ENCODE data around the gene GRPR.

GRPR gene

GRCh38 chrX:16130707-16131106, 7.3 kb downstream of the GRPR start:
- CTCF ChIA-PET, result no interaction called here
- no peak for DNase-seq (ENCODE audit: low spot score)
- H3K27ac ChIP-seq, result no peak overlapping the region
- no peak for TF ChIP-seq CTCF (conservative IDR thresholded peaks at IDR 0.05; ENCODE audit: low read depth)
- POLR2A ChIA-PET (ENCODE audit: low non-redundant PET), result no interaction called here

GRCh38 chrX:16134936-16135335, 11.6 kb downstream of the GRPR start:
- no peak overlapping the region for H3K27ac ChIP-seq
- ChIA-PET POLR2A (ENCODE audit: low non-redundant PET) (no interaction called here), CTCF (interaction anchor here (0.5 kb wide), 1 partner anchor 157 kb away, joined by 4 read pairs; no protein-coding TSS in a partner anchor)
- TF ChIP-seq CTCF (conservative IDR thresholded peaks at IDR 0.05; ENCODE audit: low read depth), result no peak
- no peak for DNase-seq (ENCODE audit: low spot score)

- no peak overlapping the region for H3K27ac ChIP-seq
- TF ChIP-seq CTCF (conservative IDR thresholded peaks at IDR 0.05; ENCODE audit: low read depth), result no peak
- no peak for DNase-seq (ENCODE audit: low spot score)
- CTCF ChIA-PET, result no interaction called here
- POLR2A ChIA-PET (ENCODE audit: low non-redundant PET), result no interaction called here
Measured at GRCh38 chrX:16136080-16136479, 12.7 kb downstream of the GRPR start.

- no peak for TF ChIP-seq CTCF (conservative IDR thresholded peaks at IDR 0.05; ENCODE audit: low read depth)
- ChIA-PET POLR2A (ENCODE audit: low non-redundant PET) (no interaction called here), CTCF (no interaction called here)
- DNase-seq (ENCODE audit: low spot score), result no peak
- H3K27ac ChIP-seq, result no peak overlapping the region
Measured at GRCh38 chrX:16137416-16138107, 14.2 kb downstream of the GRPR start.

GRCh38 chrX:16138108-16138427, 14.7 kb downstream of the GRPR start:
- H3K27ac ChIP-seq, result no peak overlapping the region
- ChIA-PET POLR2A (ENCODE audit: low non-redundant PET) (no interaction called here), CTCF (no interaction called here)
- no peak for DNase-seq (ENCODE audit: low spot score)
- no peak for TF ChIP-seq CTCF (conservative IDR thresholded peaks at IDR 0.05; ENCODE audit: low read depth)

GRCh38 chrX:16140448-16140847, 17.1 kb downstream of the GRPR start:
- no peak for TF ChIP-seq CTCF (conservative IDR thresholded peaks at IDR 0.05; ENCODE audit: low read depth)
- no peak for DNase-seq (ENCODE audit: low spot score)
- H3K27ac ChIP-seq, result no peak overlapping the region
- CTCF ChIA-PET, result no interaction called here
- POLR2A ChIA-PET (ENCODE audit: low non-redundant PET), result no interaction called here

- TF ChIP-seq CTCF (conservative IDR thresholded peaks at IDR 0.05; ENCODE audit: low read depth), result no peak
- no peak for DNase-seq (ENCODE audit: low spot score)
- CTCF ChIA-PET, result no interaction called here
- no peak overlapping the region for H3K27ac ChIP-seq
- POLR2A ChIA-PET (ENCODE audit: low non-redundant PET), result no interaction called here
Measured at GRCh38 chrX:16140983-16141382, 17.6 kb downstream of the GRPR start.

Data from RWPE1 (cell line).